HCT116 (cell line): ENCODE data around the gene ATP8A1.

Source experiments
- EZH2 ChIP-seq: fragments of 200-600 bp; sonication (generic); IDR thresholded peaks from 2 replicates; pipeline ENCODE4 v1.6.1; 2017; ENCODE audit warnings: antibody characterized with exemption, mixed run types
- POLR2AphosphoS5 ChIP-seq: IDR thresholded peaks from 2 replicates; pipeline ENCODE4 v1.6.1; 2011; ENCODE audit warnings: mild to moderate bottlenecking, low read depth, low read length, moderate library complexity
- SIN3A ChIP-seq: IDR thresholded peaks from 2 replicates; pipeline ENCODE4 v1.6.1; 2012; ENCODE audit warnings: low read depth
- ZFX ChIP-seq: fragments of 450-650 bp; IDR thresholded peaks from 2 replicates; pipeline ENCODE4 v1.6.1; 2017
- TF ChIP-seq, protein P1 (sequence below), 3 experiments: fragments of 200-600 bp in 1 of 3; sonication (generic) in 1 of 3; IDR thresholded peaks in 2 of 3; conservative IDR thresholded peaks in 1 of 3; 2 replicates each; pipeline ENCODE4 v1.5.1; 2012 to 2017; ENCODE audit warnings: low read depth in 2 of 3, low read length in 2 of 3, antibody characterized with exemption in 1 of 3, borderline replicate concordance in 1 of 3, control low read depth in 1 of 3, mild to moderate bottlenecking in 1 of 3, mixed read lengths in 1 of 3, mixed run types in 1 of 3, moderate library complexity in 1 of 3; ENCODE audit not compliant: insufficient read depth in 1 of 3

DNA sequence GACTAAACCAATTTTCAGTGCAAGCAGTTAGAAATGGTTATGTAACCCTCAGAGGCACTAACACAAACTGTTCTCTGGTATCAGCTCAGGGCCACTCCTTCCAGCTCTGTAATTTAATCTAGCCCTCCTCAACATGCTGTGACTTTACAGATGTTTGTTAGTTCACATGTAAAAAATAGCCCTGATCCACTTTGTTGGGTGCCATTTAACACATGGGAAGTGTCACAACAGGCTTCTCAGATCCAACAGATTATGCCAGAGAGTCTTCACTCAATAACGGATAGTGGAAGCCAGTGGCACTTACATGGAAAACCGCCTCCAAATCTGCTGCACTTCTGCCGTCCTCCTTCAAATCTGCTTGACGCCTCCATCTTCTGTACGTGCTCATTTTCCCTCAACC is 51.6 kb downstream of the ATP8A1 start:
- no peak for TF ChIP-seq POLR2AphosphoS5
- TF ChIP-seq ZFX: no peak
- TF ChIP-seq, protein P1, sequence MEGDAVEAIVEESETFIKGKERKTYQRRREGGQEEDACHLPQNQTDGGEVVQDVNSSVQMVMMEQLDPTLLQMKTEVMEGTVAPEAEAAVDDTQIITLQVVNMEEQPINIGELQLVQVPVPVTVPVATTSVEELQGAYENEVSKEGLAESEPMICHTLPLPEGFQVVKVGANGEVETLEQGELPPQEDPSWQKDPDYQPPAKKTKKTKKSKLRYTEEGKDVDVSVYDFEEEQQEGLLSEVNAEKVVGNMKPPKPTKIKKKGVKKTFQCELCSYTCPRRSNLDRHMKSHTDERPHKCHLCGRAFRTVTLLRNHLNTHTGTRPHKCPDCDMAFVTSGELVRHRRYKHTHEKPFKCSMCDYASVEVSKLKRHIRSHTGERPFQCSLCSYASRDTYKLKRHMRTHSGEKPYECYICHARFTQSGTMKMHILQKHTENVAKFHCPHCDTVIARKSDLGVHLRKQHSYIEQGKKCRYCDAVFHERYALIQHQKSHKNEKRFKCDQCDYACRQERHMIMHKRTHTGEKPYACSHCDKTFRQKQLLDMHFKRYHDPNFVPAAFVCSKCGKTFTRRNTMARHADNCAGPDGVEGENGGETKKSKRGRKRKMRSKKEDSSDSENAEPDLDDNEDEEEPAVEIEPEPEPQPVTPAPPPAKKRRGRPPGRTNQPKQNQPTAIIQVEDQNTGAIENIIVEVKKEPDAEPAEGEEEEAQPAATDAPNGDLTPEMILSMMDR (IDR thresholded peaks at IDR 0.05 in 2 of 3, conservative IDR thresholded peaks at IDR 0.05 in 1 of 3; ENCODE audit: borderline replicate concordance in 1 of 3, insufficient read depth in 1 of 3, low read depth in 2 of 3, low read length in 2 of 3): no peak
- no peak for TF ChIP-seq SIN3A
- TF ChIP-seq EZH2: no peak
